SH-SY5Y (cell line): ENCODE measurements around the gene ACE.

Experiments
- GATA2 ChIP-seq: IDR thresholded peaks from 2 replicates; pipeline ENCODE4 v1.6.1; 2011; ENCODE audit warnings: mild to moderate bottlenecking, low read depth, low read length
- GATA3 ChIP-seq: IDR thresholded peaks from 2 replicates; pipeline ENCODE4 v1.6.1; 2011; ENCODE audit warnings: low read depth, mild to moderate bottlenecking, low read length, moderate library complexity

The ACE gene

DNA sequence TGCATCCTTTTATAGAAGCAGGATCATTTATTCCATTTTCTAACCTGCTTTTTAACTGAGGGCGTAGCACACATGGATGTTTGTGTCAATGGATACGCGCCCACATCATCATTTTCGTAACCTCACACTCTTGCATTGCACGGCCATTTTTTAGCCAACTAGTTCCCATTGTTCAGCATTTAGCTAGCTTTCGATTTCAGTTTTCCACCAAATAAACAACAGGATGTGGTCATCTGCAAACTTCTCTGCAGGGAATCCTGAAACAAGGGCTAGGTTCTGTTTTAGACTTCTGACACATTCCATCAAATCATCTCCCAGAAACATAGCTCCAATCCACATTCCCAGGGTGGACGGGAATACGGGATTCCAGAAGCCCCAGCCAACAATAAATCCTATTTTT lies 37.2 kb upstream of the ACE start:
- TF ChIP-seq GATA3 (no peak), GATA2 (no peak)

DNA sequence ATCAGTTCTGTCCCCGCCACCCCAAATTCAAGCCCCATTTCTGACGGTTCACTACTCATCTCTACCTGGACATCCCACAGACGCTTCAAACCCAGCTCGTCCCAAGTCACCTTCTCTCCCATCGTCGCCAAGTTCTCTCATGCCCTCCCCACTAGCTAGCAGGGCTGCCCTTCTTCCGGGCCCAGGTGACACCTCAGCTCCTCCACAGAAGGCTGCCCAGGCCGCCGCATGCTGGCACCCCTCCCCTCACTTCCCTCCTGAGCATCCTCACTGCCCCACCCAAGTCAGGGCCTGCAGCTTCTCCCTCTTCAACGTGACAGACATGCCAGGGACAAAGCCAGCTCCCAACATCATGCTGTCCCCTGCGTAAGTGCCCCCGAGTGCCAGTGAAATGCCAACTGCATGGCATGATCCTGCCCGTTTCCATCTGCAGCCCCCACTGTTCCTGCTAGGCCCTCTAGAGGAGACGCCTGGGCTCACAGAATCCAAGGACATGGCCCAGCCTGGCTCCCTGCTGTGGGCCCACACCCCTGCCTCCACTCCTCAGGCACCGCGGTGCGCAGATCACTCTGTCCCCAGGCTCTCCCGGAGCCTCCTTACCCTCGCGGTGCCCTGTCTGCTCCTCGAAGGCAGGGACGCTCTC lies 36.6 kb upstream of the ACE start:
- TF ChIP-seq GATA2 (no peak), GATA3 (no peak)

DNA sequence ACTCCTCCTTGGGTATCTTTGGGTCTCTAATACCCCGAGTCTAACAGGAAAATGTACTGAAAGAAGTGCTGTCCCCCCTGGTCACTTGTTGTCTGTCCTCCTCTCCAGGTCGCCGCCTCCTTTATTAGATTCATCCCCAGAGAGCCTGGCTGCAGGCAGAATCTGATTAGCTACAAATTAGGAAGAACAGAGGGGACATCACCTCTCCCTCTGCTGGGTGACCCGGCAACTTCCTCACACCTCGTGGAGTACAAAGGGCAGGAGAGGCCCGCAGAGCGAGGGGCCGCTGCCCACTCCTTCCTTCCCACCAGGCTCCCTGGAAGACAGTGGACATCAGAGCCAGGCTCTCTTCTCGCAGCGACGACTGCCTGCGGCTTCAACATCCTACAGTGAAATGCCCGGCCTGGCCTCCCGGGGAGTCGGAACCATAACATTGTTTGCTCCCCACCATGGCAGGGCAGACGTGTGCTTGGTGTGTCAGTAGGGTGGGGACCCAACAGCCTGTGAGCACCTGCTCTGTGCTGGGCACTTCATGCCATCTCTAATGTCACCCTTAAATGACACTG lies 36.0 kb upstream of the ACE start:
- TF ChIP-seq GATA3, result no peak
- TF ChIP-seq GATA2, result peak; percentile 32; the same call in 1 of the 2 replicates

DNA sequence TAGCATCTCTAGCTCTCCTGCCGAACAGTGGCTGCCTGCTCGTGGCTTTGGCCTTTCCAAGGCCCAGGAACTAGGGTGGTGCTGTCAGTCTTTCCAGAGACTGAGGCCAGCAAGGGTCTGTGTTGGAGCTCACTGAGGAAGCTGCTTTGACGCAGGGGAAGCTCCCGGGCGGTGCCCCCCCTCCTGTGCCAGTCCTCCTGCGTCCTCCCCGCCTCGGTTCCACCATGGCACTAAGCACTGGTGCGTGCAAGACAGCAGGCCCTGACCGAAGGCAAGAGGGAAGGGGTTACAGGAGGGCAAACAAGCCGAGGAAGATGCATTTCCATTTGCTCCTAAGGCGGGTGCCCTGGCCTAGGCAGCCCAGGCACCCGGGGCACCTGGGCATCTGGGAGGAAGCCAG lies 35.2 kb upstream of the ACE start:
- no peak for TF ChIP-seq GATA2
- no peak for TF ChIP-seq GATA3

DNA sequence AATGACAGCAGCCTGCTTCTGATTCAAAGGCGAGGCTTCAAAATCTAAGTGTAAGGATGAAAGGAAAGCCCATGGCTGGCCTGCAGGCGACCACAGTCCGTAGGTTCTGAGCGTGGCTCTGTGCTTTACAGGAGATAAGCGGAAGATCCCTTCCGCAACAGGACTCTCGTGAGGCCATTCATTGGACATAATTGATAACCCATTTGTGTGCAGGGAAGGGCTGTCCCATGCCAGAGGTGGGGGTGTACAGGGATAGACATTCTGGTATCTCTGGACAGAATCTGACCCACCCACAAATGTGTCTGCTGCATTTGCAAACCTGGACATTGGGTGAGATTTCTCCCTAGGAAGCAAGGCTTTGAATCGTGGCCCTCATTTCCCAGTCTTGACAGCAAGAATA lies 34.8 kb upstream of the ACE start:
- TF ChIP-seq GATA2, result peak; percentile 93
- TF ChIP-seq GATA3, result no peak

DNA sequence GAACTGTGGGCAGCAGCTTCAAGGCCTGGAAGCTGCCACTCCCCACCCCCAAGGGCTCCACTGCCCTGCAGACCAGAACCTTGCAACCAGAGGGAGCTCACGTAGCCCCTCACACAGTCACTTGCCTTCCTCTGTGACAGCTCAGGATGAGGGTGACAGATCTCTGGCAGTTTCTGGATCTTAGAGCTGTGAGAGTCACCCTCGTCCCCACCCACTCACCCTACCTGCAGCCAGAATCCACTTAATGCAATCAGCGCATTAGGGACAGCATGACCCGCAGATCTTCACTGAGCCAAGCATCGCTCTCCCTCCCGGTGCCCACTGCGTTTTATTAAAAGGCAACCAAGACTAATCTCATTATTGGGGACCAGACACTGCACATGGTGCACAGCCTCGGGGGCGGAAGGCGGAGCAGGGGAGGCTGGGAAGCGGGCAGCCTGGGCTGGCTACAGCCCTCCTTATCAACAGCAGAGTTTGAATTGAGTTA lies 34.3 kb upstream of the ACE start:
- TF ChIP-seq GATA2 (peak; percentile 97), GATA3 (no peak)

DNA sequence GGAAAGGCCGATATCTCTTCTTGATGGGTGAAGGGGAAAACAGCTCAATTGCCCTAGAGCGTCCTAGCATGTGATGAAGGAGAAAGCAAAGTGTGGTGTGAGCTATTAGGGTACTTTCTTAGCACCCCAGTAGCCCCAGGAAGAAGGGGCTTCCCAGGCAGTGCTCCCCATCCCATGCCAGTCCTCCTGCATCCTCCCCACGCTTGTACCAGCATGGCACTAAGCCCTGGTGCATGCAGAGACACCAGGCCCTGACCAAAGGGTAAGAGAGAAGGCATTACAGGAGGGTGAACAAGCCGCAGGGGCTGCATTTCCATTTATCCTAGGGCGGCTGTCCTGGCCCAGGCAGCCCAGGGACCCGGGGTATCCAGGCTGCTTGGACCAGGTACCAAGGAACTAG lies 33.8 kb upstream of the ACE start:
- TF ChIP-seq GATA3 (no peak), GATA2 (no peak)

DNA sequence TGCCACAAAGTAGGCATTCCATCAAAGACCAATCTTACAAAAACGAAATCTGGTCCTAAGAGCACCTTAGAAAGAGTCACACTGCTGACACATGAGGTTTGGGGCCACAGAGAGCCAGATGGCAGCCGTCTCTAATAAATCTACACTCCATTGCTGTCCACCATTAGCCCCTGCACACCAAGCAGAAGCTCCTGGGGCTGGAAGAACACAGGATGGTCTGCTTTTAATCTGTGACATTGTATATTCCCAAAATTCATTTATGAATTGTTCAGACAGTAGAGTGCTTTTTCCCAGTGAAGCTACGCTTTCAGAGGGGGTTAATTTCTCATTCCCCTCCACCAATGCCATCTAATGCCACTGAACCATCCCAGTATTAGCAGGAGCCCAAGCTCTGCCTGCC lies 32.4 kb upstream of the ACE start:
- no peak for TF ChIP-seq GATA2
- TF ChIP-seq GATA3, result no peak

DNA sequence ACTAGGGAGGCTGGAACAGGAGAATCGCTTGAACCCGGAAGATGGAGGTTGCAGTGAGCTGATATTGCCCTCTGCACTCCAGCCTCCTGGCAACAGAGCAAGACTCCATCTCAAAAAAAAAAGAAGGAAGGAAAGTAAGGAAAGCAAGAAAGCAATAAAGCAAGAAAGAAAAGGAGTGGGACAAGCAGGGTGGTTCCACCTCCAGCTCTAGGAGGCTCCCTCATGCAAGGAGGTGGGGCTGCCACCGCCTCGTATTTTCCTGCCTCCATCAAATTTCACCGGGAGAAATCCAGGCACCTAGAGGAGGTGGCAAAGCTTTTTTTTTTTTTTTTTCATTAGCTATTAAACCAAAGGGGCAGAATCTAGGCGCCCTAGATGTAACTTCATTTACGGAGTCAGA lies 31.8 kb upstream of the ACE start:
- TF ChIP-seq GATA2 (no peak), GATA3 (no peak)

DNA sequence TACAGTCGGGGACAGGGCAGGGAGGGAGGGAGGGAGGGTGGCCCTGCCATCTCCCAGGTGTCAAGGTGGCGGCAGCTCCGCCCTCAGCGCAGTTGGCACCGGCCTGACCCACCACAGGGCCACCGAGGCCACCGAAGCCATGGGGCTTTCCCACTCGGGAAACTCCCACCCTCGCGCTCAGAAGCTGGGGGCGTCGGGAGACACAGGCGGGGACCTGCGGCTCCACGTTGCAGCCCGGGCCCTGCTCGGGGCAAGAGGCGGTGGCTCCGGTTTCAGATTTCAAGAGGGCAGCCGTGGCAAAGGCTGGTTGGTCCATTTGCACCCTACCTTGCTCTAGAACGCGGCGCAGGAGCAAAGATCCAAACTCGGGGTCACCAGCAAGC lies 31.3 kb upstream of the ACE start:
- TF ChIP-seq GATA3 (no peak), GATA2 (no peak)

DNA sequence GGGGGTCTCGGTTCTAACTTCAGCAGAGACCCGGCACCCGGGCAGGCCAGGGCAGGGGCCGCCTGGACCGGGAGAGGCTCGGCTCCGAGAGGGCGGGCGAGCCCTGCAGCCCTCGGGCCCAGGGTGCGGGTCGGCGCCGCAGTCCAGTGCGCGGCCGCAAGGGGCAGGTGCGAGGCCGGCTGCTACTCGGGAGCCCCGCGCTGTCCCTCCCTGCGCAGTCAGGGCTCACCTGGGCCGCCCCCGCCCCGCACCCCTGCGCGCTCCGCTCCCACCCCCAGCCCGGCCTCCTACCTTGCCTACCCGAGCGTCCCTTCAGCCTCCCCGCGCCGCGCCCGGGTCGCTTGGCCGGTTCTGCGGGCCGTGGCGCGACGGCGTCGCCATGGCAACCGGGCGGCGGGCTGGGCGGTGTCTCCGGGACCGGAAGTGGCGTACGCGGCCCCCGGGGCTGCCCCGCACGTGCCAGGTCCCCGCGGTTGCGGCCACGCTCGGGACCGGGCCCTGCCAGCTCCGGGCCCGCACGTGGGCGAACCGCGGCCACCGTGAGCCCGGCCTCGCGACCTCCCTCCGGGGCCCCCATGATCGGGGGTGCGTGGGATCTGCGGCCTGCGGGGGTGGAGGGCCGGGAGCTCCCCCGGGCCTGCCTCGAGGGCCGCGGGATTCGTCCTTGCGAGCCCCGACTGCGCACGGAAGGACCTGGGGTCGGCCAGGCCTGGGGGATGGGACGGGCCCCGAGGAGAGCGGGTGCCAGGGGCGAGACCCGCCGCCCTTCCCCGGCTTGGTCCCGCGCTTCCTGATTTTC lies 30.7 kb upstream of the ACE start, which contains the start of gene CYB561:
Gene CYB561, minus strand, starts transcription at position 353 of the 799 bp plus-strand sequence. CDS start 8,759 bp downstream, outside the sequence.
- no peak for TF ChIP-seq GATA2
- no peak for TF ChIP-seq GATA3

DNA sequence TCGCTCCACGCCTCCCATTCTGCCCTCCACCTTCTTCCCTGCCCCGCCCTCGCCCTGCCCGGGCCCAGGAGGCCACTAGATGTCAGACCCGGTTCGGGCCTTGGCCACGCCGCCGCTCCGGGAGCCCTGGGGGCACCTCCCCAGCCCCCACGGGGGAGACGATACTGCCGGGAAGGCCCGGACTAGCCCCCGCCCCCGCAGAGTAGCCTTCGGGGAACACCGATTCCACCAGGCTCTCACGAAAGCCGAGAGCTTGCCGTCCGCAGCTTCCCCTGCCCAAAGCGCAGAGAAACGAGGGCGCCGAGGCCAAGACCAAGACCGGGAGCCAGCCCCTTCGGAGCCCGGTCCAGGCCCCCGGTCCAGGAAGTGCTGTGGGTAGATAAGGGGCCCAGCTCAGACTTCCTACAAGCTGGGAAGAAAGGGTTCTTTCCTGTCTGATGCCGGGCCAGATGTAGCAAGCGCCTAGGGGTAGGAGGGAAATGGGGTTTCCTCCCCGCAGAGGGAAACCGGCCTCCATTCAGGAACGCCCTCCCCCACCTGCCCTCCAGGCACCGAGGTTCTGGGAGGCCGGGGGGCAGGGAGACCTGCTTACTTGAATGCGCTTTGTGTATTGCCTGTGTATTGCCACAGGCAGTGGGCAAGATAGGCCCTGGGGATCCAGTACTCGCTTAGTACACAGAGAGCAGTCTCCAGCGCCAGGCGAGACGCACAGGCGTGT lies 29.9 kb upstream of the ACE start:
- TF ChIP-seq GATA2, result no peak
- TF ChIP-seq GATA3, result no peak

DNA sequence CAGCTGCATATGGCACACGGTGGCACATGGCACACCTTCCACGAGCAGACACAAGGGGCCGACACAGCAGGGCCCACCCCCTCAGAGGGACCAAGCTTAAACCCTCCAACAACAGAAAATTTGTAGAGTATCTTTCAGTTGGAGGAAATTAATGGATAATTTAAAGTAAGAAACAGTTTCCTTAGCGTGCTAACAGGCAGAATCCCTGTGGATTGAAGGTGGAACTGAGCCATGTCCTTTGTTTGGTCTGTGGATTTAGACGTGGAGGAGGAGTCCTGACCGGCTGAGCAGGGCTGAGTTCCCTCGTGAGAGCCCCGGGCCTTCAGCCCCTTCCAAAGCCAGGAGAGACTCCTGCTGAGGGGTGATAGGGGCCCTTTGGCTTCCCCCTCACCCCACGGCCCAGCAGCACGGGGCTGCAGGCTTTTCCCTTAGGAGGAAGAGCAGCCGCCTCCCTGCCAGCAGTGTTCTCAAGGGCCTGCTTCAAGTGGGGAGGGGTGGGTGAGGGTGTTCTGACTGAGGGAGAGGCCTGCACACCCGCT lies 29.3 kb upstream of the ACE start:
- no peak for TF ChIP-seq GATA2
- no peak for TF ChIP-seq GATA3

DNA sequence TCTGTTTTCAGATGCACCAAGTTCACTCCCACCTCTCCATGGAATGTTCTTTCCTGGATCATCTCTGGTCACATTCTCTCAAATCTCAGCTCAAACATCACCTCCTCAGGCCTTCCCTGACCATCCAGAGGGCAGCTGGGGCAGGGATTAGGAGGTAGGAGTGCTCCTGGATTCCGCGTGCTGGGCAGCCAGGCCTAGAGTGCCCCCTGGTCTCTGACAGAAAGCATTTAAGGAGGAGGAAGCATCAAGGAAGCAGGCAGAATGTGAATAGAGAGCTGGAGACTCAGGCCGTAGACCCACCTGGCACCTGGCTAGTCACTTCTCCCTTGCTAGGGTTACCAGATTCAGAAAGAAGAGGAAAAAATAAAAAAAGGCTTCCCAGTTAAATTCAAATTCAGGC lies 28.2 kb upstream of the ACE start:
- TF ChIP-seq GATA2 (no peak), GATA3 (no peak)

DNA sequence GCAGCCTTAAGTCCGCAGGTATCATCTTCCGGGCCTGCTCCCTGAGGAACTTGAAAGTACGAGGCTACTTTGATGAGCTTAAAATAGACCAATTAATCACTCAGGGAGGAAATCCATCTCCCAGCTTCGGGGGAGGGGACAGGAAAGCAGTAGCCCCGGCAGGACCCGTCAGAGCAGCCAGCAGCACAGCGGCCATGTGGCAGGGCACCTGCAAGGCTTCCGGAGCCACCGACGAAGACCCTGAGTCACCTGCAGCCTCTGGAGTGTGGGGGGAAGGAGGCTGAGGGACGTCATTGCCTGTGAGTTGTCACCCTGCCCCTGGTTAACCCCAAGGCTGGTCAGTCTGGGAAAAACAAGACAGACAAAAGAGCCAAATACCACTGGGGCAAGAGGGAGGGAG lies 26.3 kb upstream of the ACE start:
- TF ChIP-seq GATA3 (no peak), GATA2 (no peak)
